Coronary artery (tissue), 2 donors: ENCODE results near the gene GRIK3.
A peak's percentile ranks its signal among the peaks of the same experiment; 100 is the strongest.
"Not testable (repeated sequence)": the region's sequence is repeated elsewhere in the genome, so short reads cannot be mapped to it uniquely, and the experiment has no call there.

ENCODE experiments used
- DNase-seq: peaks from one replicate; pipeline ENCODE4 v3.0.0-alpha.2; 2017; ENCODE audit warnings: low spot score
- H3K27ac ChIP-seq, 2 donors: fragments of 200-600 bp; sonication (generic); one replicate each; pipeline ENCODE4 v1.5.1; 2016 to 2019
- H3K4me3 ChIP-seq: fragments of 200-600 bp; sonication (generic); 2 replicates; pipeline ENCODE4 v1.5.1; 2016; ENCODE audit warnings: mild to moderate bottlenecking, moderate library complexity
- TF ChIP-seq, protein P1 (sequence below): fragments of 200-600 bp; sonication (generic); IDR thresholded peaks from one replicate; pipeline ENCODE4 v1.5.1; 2019; ENCODE audit warnings: antibody characterized with exemption

GRIK3 gene

DNA sequence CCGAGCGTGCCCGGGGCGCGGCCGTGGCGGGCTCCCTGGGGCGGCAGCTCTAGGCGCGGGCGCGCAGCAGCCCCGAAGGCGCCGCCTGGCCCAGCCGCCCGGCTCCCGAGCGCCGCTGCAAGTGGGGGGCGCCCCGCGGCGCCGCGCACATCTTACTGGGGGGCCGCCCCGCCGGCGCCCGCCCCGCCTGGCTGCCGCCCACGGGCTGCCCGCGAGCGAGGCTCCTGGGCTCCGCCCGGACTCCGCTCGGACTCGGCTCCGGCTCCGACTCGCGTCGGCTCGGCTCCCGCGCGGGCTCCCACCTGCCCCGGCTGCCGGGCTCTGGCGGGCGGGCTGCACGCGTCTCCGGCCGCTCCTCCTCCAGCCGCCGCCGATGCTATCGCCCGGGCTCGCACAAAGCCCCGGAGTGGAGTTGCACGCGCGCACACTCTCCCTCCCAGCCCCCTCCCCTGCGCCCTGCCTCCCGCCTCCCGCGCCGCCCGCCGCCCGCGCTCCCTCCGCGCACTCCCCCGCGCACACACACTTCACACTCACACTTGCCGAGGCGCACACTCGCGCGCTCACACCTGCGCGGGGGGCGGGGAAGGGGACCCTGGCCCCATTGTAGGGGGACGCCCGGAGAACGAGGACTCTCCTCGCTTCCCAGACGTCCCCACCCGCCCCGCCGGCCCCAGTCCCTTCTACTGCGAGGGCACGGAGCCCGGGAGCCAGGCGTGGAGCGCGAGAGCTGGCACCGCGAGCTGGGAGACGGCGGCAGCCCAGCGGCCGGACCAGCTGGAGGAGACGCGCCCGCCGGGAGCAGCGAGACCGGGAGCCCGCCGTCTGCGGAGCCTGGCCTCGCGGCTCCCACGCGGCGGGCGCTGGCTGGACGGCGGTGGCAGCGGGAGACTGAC lies at the start of gene GRIK3:
GRIK3 (minus strand) TSS at position 395 of the 893 bp plus-strand sequence. CDS start 407 bp downstream, outside the sequence.
- DNase-seq = no peak
- H3K27ac ChIP-seq = no peak within 1 kb of the TSS
- TF ChIP-seq, protein P1, sequence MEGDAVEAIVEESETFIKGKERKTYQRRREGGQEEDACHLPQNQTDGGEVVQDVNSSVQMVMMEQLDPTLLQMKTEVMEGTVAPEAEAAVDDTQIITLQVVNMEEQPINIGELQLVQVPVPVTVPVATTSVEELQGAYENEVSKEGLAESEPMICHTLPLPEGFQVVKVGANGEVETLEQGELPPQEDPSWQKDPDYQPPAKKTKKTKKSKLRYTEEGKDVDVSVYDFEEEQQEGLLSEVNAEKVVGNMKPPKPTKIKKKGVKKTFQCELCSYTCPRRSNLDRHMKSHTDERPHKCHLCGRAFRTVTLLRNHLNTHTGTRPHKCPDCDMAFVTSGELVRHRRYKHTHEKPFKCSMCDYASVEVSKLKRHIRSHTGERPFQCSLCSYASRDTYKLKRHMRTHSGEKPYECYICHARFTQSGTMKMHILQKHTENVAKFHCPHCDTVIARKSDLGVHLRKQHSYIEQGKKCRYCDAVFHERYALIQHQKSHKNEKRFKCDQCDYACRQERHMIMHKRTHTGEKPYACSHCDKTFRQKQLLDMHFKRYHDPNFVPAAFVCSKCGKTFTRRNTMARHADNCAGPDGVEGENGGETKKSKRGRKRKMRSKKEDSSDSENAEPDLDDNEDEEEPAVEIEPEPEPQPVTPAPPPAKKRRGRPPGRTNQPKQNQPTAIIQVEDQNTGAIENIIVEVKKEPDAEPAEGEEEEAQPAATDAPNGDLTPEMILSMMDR = no peak
- H3K4me3 ChIP-seq = peak within 1 kb of the TSS; percentile 53

DNA sequence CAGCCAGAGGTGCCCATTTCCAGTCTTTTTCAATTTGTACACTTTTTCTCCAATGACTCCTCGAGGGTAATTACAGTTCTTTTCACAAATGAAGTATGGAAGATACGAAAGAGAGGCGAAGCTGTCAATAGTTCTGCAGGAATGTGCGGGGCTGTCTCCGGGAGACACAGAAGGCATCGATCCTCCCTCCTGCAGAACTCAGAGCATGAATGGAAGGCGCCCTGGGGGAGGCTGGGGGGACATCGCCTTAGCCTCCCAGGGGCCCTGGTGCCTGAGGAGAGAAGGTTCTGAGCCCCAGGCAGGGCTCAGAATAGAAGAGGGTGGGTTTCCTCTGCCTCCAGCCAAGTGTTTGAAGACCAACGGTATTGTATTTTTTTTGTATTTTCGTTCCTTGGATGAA lies 49.7 kb upstream of the GRIK3 start:
- no peak overlapping the region for H3K4me3 ChIP-seq
- TF ChIP-seq, protein P1 = no peak
- H3K27ac ChIP-seq = no peak overlapping the region
- no peak for DNase-seq

DNA sequence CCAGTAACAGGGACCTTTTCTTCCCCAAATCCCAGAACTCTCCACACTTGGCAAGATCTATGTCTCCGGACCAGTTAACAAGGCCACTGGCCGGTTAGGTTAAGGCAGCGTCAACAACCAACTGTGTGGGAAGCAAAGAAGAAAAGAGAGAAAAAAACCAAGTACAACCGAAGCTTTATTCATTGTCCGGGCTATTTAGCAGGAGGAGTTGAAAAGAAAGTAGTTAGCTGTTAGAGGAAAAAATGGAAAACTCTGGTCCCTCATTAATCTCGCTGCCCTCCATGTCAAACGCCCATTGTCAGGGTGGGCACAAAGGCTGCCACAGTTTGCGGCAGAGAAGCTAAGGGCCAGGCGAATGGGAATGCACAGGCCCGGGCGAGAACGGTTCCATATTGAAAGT lies 49.3 kb upstream of the GRIK3 start:
- Histone ChIP-seq H3K4me3 (no peak overlapping the region), H3K27ac (no peak overlapping the region)
- DNase-seq = no peak
- TF ChIP-seq, protein P1 = no peak

DNA sequence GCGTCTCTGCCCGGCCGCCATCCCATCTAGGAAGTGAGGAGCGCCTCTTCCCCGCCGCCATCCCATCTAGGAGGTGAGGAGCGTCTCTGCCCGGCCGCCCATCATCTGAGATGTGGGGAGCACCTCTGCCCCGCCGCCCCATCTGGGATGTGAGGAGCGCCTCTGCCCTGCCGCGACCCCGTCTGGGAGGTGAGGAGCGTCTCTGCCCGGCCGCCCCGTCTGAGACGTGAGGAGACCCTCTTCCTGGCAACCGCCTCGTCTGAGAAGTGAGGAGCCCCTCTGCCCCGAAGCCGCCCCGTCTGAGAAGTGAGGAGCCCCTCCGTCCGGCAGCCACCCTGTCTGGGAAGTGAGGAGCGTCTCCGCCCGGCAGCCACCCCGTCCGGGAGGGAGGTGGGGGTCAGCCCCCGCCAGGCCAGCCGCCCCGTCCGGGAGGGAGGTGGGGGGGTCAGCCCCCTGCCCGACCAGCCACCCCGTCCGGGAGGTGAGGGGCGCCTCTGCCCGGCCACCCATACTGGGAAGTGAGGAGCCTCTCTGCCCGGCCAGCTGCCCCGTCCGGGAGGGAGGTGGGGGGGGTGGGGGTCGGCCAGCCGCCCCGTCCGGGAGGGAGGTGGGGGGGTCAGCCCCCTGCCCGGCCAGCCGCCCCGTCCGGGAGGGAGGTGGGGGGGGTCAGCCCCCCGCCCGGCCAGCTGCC lies 46.1 kb upstream of the GRIK3 start:
- H3K27ac ChIP-seq, DNase-seq, H3K4me3 ChIP-seq: not testable (repeated sequence)

DNA sequence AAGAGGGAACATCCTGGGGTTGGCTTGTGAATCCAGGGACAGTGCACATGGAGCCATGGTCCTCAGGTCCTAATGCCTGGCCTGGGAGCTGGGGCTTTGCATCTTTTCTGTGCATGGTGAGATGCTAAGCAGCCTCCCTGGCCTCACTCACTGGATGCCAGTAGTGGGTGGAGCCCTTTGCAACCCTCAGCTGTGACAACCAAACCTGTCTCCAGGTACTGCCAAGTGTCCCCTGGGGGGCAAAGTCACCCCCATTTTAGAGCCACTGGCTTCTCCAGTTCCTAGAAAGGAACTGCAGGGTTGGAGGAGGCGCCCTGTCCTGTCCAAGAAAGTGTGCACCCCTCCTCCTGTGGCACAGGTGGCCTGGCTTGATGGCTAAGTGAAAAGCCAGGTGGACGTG lies 44.6 kb upstream of the GRIK3 start:
- H3K4me3 ChIP-seq = no peak overlapping the region
- DNase-seq = no peak
- H3K27ac ChIP-seq = no peak overlapping the region
- TF ChIP-seq, protein P1 = no peak

DNA sequence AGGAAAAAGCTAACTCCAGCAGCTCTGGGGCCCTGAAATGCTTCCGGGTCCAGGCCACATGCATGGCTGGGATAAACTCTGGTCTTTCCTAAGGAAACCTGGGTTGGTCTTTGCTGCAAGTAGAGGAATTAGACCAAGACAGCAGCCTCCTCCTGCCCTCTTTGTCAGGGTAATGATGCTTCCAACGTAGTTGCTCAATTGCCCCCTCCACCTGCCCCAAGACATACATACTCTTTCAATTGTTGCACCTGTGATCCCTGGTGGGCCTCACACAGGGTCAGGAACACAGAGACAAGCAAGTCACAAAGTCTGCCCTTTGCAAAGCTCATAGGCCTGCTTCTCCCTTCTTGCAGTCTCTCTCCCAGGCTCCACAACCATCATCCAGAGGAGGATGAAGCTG lies 41.9 kb upstream of the GRIK3 start:
- TF ChIP-seq, protein P1 = no peak

DNA sequence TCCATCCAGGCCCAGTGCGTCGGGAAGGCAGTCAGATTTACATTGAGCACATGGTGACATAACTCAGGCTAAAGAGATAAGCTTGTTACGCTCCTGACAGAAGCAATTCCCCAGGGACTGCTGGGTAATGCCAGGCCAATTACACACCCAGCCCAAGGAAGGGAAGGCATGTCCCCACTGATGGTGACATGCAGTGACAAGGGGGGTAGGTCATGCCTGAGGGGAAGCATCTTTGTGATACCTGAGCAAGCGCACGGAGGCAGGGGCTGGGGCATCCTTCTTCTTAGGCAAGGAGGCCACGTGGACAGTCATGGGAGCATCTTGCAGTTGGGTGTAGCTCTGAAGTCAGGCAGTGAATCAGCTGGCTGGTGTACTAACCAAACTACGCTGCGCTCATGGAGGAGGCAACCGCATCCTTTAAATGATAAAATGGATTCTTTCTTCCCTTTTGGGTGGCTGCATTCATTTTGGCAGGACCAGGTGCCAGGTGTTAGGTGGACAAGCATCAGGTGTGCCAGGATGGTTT lies 39.6 kb upstream of the GRIK3 start:
- H3K4me3 ChIP-seq = no peak overlapping the region
- H3K27ac ChIP-seq = no peak overlapping the region
- TF ChIP-seq, protein P1 = no peak
- no peak for DNase-seq

More for the DNA sequence above, 41.9 kb upstream of the GRIK3 start:
- H3K4me3 ChIP-seq = no peak overlapping the region
- no peak overlapping the region for H3K27ac ChIP-seq
- DNase-seq = no peak
